Endothelial cell of umbilical vein (primary cell): ENCODE results near the gene TRPM3. TPM values are rescaled to one million over a fixed set of nuclear protein-coding genes. Genes with fewer than 3 reads are reported as not detected.

Source experiments
- BruUV-seq: library from RNA; stranded (reverse); fragments of 400-500 nt; replicated peaks from 2 replicates; lab custom pipeline; 2021; lab: Mats Ljungman, UMichigan
- CTCF ChIA-PET: fragments of 300-600, 350-600 bp; sonication (Branson Sonifier 250); formaldehyde crosslinking; loops from one replicate; lab custom pipeline; 2021; ENCODE audit warnings: antibody characterized with exemption, inconsistent platforms; lab: Charles Lee
- POLR2A ChIA-PET: fragments of 300-600, 350-600 bp; sonication (Branson Sonifier 250); formaldehyde crosslinking; loops from one replicate; lab custom pipeline; 2021; ENCODE audit warnings: antibody characterized with exemption, inconsistent platforms; lab: Charles Lee
- DNase-seq: peaks from one replicate; pipeline ENCODE4 v3.0.0-alpha.2; 2011; ENCODE audit warnings: low read depth, low spot score
- FAIRE-seq: peaks from 2 replicates; lab custom pipeline; 2011; peaks lifted over from hg19 to GRCh38; lab: Jason Lieb, UNC
- H2AFZ ChIP-seq: 2 replicates; pipeline ENCODE4 v1.6.0; 2012; ENCODE audit warnings: low read depth, low read length, control low read depth, inconsistent platforms
- H3K27ac ChIP-seq: 2 replicates; pipeline ENCODE4 v1.5.1; 2011; ENCODE audit warnings: low read depth, mild to moderate bottlenecking, control low read depth, low read length, moderate library complexity; ENCODE audit not compliant: insufficient read depth
- H3K27me3 ChIP-seq, 2 experiments: 2 replicates each; pipeline versions ENCODE4 v1.6.0 to v1.6.1; 2011; ENCODE audit warnings: low read length in 2 of 2, mixed read lengths in 1 of 2; ENCODE audit not compliant: control insufficient read depth in 2 of 2, insufficient read depth in 2 of 2
- H3K36me3 ChIP-seq, 2 experiments: 2 replicates in 1 of 2; 3 replicates in 1 of 2; pipeline ENCODE4 v1.5.1; 2011; ENCODE audit warnings: low read length in 2 of 2, mild to moderate bottlenecking in 1 of 2, moderate library complexity in 1 of 2; ENCODE audit not compliant: control insufficient read depth in 2 of 2, insufficient read depth in 2 of 2; ENCODE audit errors: extremely low read depth in 1 of 2
- H3K4me1 ChIP-seq: 3 replicates; pipeline ENCODE4 v1.5.1; 2011; ENCODE audit warnings: mild to moderate bottlenecking, low read length; ENCODE audit not compliant: control insufficient read depth, insufficient read depth; ENCODE audit errors: extremely low read depth
- H3K4me2 ChIP-seq: 2 replicates; pipeline ENCODE4 v1.6.1; 2011; ENCODE audit warnings: low read length, control low read depth, mixed read lengths; ENCODE audit not compliant: insufficient read depth
- H3K4me3 ChIP-seq, 3 experiments: fragments of 200-600 bp in 1 of 3; sonication (generic), shearing (Covaris generic) in 1 of 3; replicated peaks in 1 of 3; 2 replicates each; pipeline ENCODE4 v1.5.1; 2011 to 2016; ENCODE audit warnings: control low read depth in 3 of 3, low read length in 3 of 3, mild to moderate bottlenecking in 2 of 3, inconsistent platforms in 1 of 3, low read depth in 1 of 3, moderate library complexity in 1 of 3; ENCODE audit not compliant: insufficient read depth in 1 of 3
- H3K79me2 ChIP-seq: 2 replicates; pipeline ENCODE4 v1.6.0; 2012; ENCODE audit warnings: low read length, inconsistent platforms; ENCODE audit not compliant: control insufficient read depth, insufficient read depth
- H3K9ac ChIP-seq: replicated peaks from 2 replicates; pipeline ENCODE3; 2011; ENCODE audit warnings: low read length, control low read depth; ENCODE audit not compliant: insufficient read depth; ENCODE audit errors: extremely low read depth
- H3K9me1 ChIP-seq: replicated peaks from 3 replicates; pipeline ENCODE4 v1.6.0; 2011; ENCODE audit warnings: mild to moderate bottlenecking, low read length; ENCODE audit not compliant: control insufficient read depth, insufficient read depth; ENCODE audit errors: extremely low read depth
- H3K9me3 ChIP-seq: replicated peaks from 2 replicates; pipeline ENCODE4 v1.5.1; 2012; ENCODE audit warnings: low read length, inconsistent platforms; ENCODE audit not compliant: control insufficient read depth, insufficient read depth
- H4K20me1 ChIP-seq: replicated peaks from 2 replicates; pipeline ENCODE3; 2011; ENCODE audit warnings: mild to moderate bottlenecking, low read length; ENCODE audit not compliant: control insufficient read depth, insufficient read depth; ENCODE audit errors: extremely low read depth
- CTCF ChIP-seq, 2 donors: IDR thresholded peaks; 1 replicate in 1 of 2; 2 replicates in 1 of 2; pipeline ENCODE4 v1.5.1; 2011; ENCODE audit warnings: low read length in 2 of 2, mild to moderate bottlenecking in 2 of 2, moderate library complexity in 2 of 2, control low read depth in 1 of 2, inconsistent platforms in 1 of 2, low read depth in 1 of 2; ENCODE audit not compliant: insufficient read depth in 1 of 2; ENCODE audit errors: extremely low read depth in 1 of 2
- EZH2 ChIP-seq: IDR thresholded peaks from 2 replicates; pipeline ENCODE4 v1.6.1; 2012; ENCODE audit warnings: borderline replicate concordance, low read depth, mild to moderate bottlenecking, moderate library complexity, low read length, inconsistent platforms; ENCODE audit not compliant: severe bottlenecking
- FOS ChIP-seq: IDR thresholded peaks from 2 replicates; pipeline ENCODE4 v1.6.1; 2011; ENCODE audit warnings: mild to moderate bottlenecking, low read length, moderate library complexity, borderline replicate concordance; ENCODE audit not compliant: insufficient read depth
- GATA2 ChIP-seq: IDR thresholded peaks from 2 replicates; pipeline ENCODE4 v1.7.0; 2011; ENCODE audit warnings: low read depth, mild to moderate bottlenecking, moderate library complexity, mixed read lengths, low read length; ENCODE audit not compliant: insufficient read length, insufficient read depth
- JUN ChIP-seq: IDR thresholded peaks from 2 replicates; pipeline ENCODE4 v1.6.1; 2011; ENCODE audit warnings: borderline replicate concordance, low read depth; ENCODE audit not compliant: insufficient read length, insufficient read depth
- MAX ChIP-seq: IDR thresholded peaks from 2 replicates; pipeline ENCODE4 v1.6.1; 2011; ENCODE audit not compliant: insufficient read depth, insufficient read length
- MYC ChIP-seq: IDR thresholded peaks from one replicate; pipeline ENCODE4 v1.6.1; 2011; ENCODE audit warnings: mild to moderate bottlenecking, low read depth, low read length
- POLR2A ChIP-seq: IDR thresholded peaks from 2 replicates; pipeline ENCODE4 v1.6.1; 2012; ENCODE audit warnings: low read depth, mild to moderate bottlenecking, control low read depth, low read length
- POLR2AphosphoS5 ChIP-seq: IDR thresholded peaks from 2 replicates; pipeline ENCODE4 v1.6.1; 2012; ENCODE audit warnings: low read depth, mild to moderate bottlenecking, control low read depth, low read length, moderate library complexity; ENCODE audit not compliant: insufficient read depth
- dilution Hi-C: fragments of 300-500 bp; cut with MboI; formaldehyde crosslinking; loops from one replicate; pipeline ENCODE4 v1.15.0; 2019; ENCODE audit warnings: low sequenced_read_pairs; ENCODE audit not compliant: extremely low pct_ligation_motif_present
- intact Hi-C: fragments of 100-400 bp; cut with micrococcal nuclease; formaldehyde crosslinking; loops from one replicate; pipeline ENCODE4 v1.10.0; 2022
- polyA plus RNA-seq, 4 experiments: library from polyadenylated mRNA; depleted of rRNA in 3 of 4; stranded (reverse) in 3 of 4; unstranded in 1 of 4; fragments of >200 nt; gene quantifications; 2 replicates each; pipeline versions ENCODE4 v1.2.1 to v1.2.3, GENCODE V29; 2011 to 2012; ENCODE audit warnings: missing spikeins in 1 of 4
- total RNA-seq: library from RNA; stranded (reverse); gene quantifications from 2 replicates; pipeline ENCODE4 v1.2.3, GENCODE V29; 2021

The TRPM3 gene
- total and polyA plus RNA-seq, 2 donors (not counting 3 experiments of a cell fraction or from before 2014, with no cell fraction given), result 0.17 to 0.33 TPM

- POLR2A ChIA-PET, result interaction anchor here (0.9 kb wide), 1 partner anchor 86 kb away, joined by 4 read pairs; no protein-coding TSS in a partner anchor
- no peak for DNase-seq
- Histone ChIP-seq H3K4me3 (no peak overlapping the region), H3K27me3 (no peaks in the 10 kb centered on the region), H3K4me2 (no peak overlapping the region), H2AFZ (no peak overlapping the region), H4K20me1 (no peaks in the 10 kb centered on the region), H3K9me3 (no peaks in the 10 kb centered on the region), H3K4me1 (no peaks in the 10 kb centered on the region), H3K27ac (no peak overlapping the region), H3K9me1 (no peaks in the 10 kb centered on the region), H3K36me3 (no peaks in the 10 kb centered on the region), H3K79me2 (no peaks in the 10 kb centered on the region), H3K9ac (no peak overlapping the region)
- no TSS peak for BruUV-seq
- no peak for FAIRE-seq
- CTCF ChIA-PET, result interaction anchor here (0.7 to 1.2 kb wide), 6 partner anchors 9 to 98 kb away, joined by 3 to 5 read pairs (median 4); no protein-coding TSS in a partner anchor
- intact Hi-C loops, result no loop called here
- dilution Hi-C loops, result no loop called here
- no peak for TF ChIP-seq MAX
- TF ChIP-seq CTCF (IDR thresholded peaks at IDR 0.05; ENCODE audit: extremely low read depth in 1 of 2, insufficient read depth in 1 of 2, low read depth in 1 of 2, low read length in 2 of 2), result no peak
- TF ChIP-seq MYC, result no peak
These were observed 616.6 kb downstream of the TRPM3 start for GRCh38 chr9:70504834-70505233.

- Histone ChIP-seq H3K36me3 (no peaks in the 10 kb centered on the region), H3K4me3 (no peak overlapping the region), H4K20me1 (no peaks in the 10 kb centered on the region), H3K4me2 (no peak overlapping the region), H3K4me1 (no peaks in the 10 kb centered on the region), H3K9me1 (no peaks in the 10 kb centered on the region), H3K27me3 (no peaks in the 10 kb centered on the region), H3K9ac (no peak overlapping the region), H3K79me2 (no peaks in the 10 kb centered on the region), H3K9me3 (no peaks in the 10 kb centered on the region), H2AFZ (no peak overlapping the region), H3K27ac (no peak overlapping the region)
- BruUV-seq, result no TSS peak
- TF ChIP-seq EZH2 (no peak), JUN (no peak), MYC (no peak), POLR2AphosphoS5 (no peak), POLR2A (no peak), CTCF (IDR thresholded peaks at IDR 0.05; ENCODE audit: extremely low read depth in 1 of 2, insufficient read depth in 1 of 2, low read depth in 1 of 2, low read length in 2 of 2) (no peak), GATA2 (no peak), FOS (no peak), MAX (no peak)
- intact Hi-C loops, result no loop called here
- dilution Hi-C loops, result no loop called here
- CTCF ChIA-PET, result interaction anchor here (1.6 to 1.8 kb wide), 2 partner anchors 9 to 100 kb away, joined by 5 read pairs; no protein-coding TSS in a partner anchor
- DNase-seq, result no peak
- no peak for FAIRE-seq
- POLR2A ChIA-PET, result no interaction called here
These were observed 618.7 kb downstream of the TRPM3 start for GRCh38 chr9:70502690-70503089.
